Gastrocnemius medialis (tissue), 4 donors: ENCODE data around the gene MTMR12.

ENCODE experiments used
- CTCF ChIP-seq, 5 experiments: fragments of 450-650 bp in 3 of 5; fragments of 200-600 bp in 2 of 5; sonication (generic) in 2 of 5; IDR thresholded peaks in 4 of 5; conservative IDR thresholded peaks in 1 of 5; 1 replicate in 4 of 5; 2 replicates in 1 of 5; pipeline ENCODE4 v1.5.1; 2016 to 2019; ENCODE audit warnings: antibody characterized with exemption in 5 of 5, mild to moderate bottlenecking in 3 of 5, moderate library complexity in 3 of 5
- POLR2A ChIP-seq, 2 donors: fragments of 450-650 bp; IDR thresholded peaks; one replicate each; pipeline ENCODE4 v1.6.1; 2017; ENCODE audit warnings: antibody characterized with exemption in 2 of 2, mild to moderate bottlenecking in 2 of 2, moderate library complexity in 2 of 2

GRCh38 chr5:32332966-32333365, 20.2 kb upstream of the MTMR12 start:
- no peak for TF ChIP-seq CTCF (IDR thresholded peaks at IDR 0.05 in 4 of 5, conservative IDR thresholded peaks at IDR 0.05 in 1 of 5)
- TF ChIP-seq POLR2A (IDR thresholded peaks at IDR 0.05): no peak
